ENCODE measurements around the gene BRPF3. TPM values are rescaled to one million over a fixed set of nuclear protein-coding genes. Genes with fewer than 3 reads are reported as not detected.

BRPF3 gene
- total RNA-seq, 1 experiment from 2014 or later, result 30.4 TPM

GRCh38 chr6:36267731-36268477, 71.4 kb downstream of the BRPF3 start:
- Mint-ChIP-seq H3K9me3 (peaks cover 9% of the 10 kb centered on the region), H3K36me3 (peaks cover 4% of the 10 kb centered on the region; the same call in 1 of the 2 replicates), H3K27ac (no peak overlapping the region), H3K4me3 (no peak overlapping the region), H3K27me3 (ENCODE audit: low read depth) (peaks cover 3% of the 10 kb centered on the region; the same call in 1 of the 2 replicates), H3K4me1 (peaks cover 8% of the 10 kb centered on the region)
- TF ChIP-seq EMX1 (CRISPR knock-in tag; IDR thresholded peaks at IDR 0.05) (no peak), ELF4 (CRISPR knock-in tag; IDR thresholded peaks at IDR 0.05; ENCODE audit: low read depth) (no peak), SMAD4 (CRISPR knock-in tag; IDR thresholded peaks at IDR 0.05) (no peak), ZNF263 (CRISPR knock-in tag; IDR thresholded peaks at IDR 0.05; ENCODE audit: low read depth) (no peak), CREB1 (CRISPR knock-in tag; IDR thresholded peaks at IDR 0.05) (no peak), FOXP4 (CRISPR knock-in tag; IDR thresholded peaks at IDR 0.05) (no peak), ZNF232 (CRISPR knock-in tag; IDR thresholded peaks at IDR 0.05) (no peak)
- ChIA-PET POLR2A (no interaction called here), CTCF (interaction anchor here (1.4 kb wide), 1 partner anchor 73 kb away, joined by 3 read pairs; no protein-coding TSS in a partner anchor)
- no peak for DNase-seq (ENCODE audit: low spot score)
- no peak for ATAC-seq

GRCh38 chr6:36268478-36269275, 72.1 kb downstream of the BRPF3 start:
- ATAC-seq (peak; percentile 36; the same call in 1 of the 2 replicates), DNase-seq (ENCODE audit: low spot score) (no peak)
- no peak overlapping the region for H3K27ac Mint-ChIP-seq
- POLR2A ChIA-PET, result no interaction called here
- CTCF ChIA-PET, result interaction anchor here (1.4 kb wide), 1 partner anchor 72 kb away, joined by 3 read pairs; no protein-coding TSS in a partner anchor
- peaks cover 4% of the 10 kb centered on the region; the same call in 1 of the 2 replicates for H3K36me3 Mint-ChIP-seq
- no peak overlapping the region for H3K4me3 Mint-ChIP-seq
- TF ChIP-seq SOX15 (CRISPR knock-in tag; IDR thresholded peaks at IDR 0.05) (no peak), CBFB (CRISPR knock-in tag; IDR thresholded peaks at IDR 0.05; ENCODE audit: low read depth) (no peak), USF1 (CRISPR knock-in tag; IDR thresholded peaks at IDR 0.05) (no peak), SP1 (CRISPR knock-in tag; conservative IDR thresholded peaks at IDR 0.05) (no peak), ZNF263 (CRISPR knock-in tag; IDR thresholded peaks at IDR 0.05; ENCODE audit: low read depth) (no peak), JAZF1 (CRISPR knock-in tag; IDR thresholded peaks at IDR 0.05) (no peak), NFE2L1 (CRISPR knock-in tag; IDR thresholded peaks at IDR 0.05) (no peak), SMAD3 (CRISPR knock-in tag; IDR thresholded peaks at IDR 0.05; ENCODE audit: borderline replicate concordance) (no peak), GTF2I (CRISPR knock-in tag; conservative IDR thresholded peaks at IDR 0.05) (no peak)
- H3K9me3 Mint-ChIP-seq, result peaks cover 9% of the 10 kb centered on the region
- peaks cover 3% of the 10 kb centered on the region; the same call in 1 of the 2 replicates for H3K27me3 Mint-ChIP-seq (ENCODE audit: low read depth)
- H3K4me1 Mint-ChIP-seq, result peaks cover 8% of the 10 kb centered on the region

- Mint-ChIP-seq H3K27ac (no peak within 1 kb of the TSS), H3K36me3 (peaks cover 4% of the 10 kb centered on the region; the same call in 1 of the 2 replicates), H3K4me3 (no peak within 1 kb of the TSS), H3K9me3 (peaks cover 6% of the 10 kb centered on the region), H3K27me3 (ENCODE audit: low read depth) (peaks cover 3% of the 10 kb centered on the region; the same call in 1 of the 2 replicates), H3K4me1 (no peaks in the 10 kb centered on the region)
- POLR2A ChIA-PET, result no interaction called here
- ATAC-seq (peak; percentile 86), DNase-seq (ENCODE audit: low spot score) (peak; percentile 43)
- CTCF ChIA-PET, result interaction anchor here (0.6 to 1.1 kb wide), 2 partner anchors 25 to 131 kb away, joined by 3 to 5 read pairs; no protein-coding TSS in a partner anchor
- TF ChIP-seq ATF3 (CRISPR knock-in tag; conservative IDR thresholded peaks at IDR 0.05) (no peak), ARID4B (CRISPR knock-in tag; IDR thresholded peaks at IDR 0.05; ENCODE audit: borderline replicate concordance) (no peak), ZNF281 (CRISPR knock-in tag; IDR thresholded peaks at IDR 0.05) (no peak), SOX15 (CRISPR knock-in tag; IDR thresholded peaks at IDR 0.05) (no peak), ZNF232 (CRISPR knock-in tag; IDR thresholded peaks at IDR 0.05) (no peak)
Measured at GRCh38 chr6:36269834-36270705, 73.5 kb downstream of the BRPF3 start, which contains the start of gene PNPLA1. Gene PNPLA1, plus strand, starts transcription at chr6:36270060. Its CDS starts 400 bp downstream, at chr6:36270460.

Measured in WTC11 (cell line).